ENCODE measurements around the gene LNPEP.
A peak's percentile ranks its signal among the peaks of the same experiment; 100 is the strongest.

The LNPEP gene

DNA sequence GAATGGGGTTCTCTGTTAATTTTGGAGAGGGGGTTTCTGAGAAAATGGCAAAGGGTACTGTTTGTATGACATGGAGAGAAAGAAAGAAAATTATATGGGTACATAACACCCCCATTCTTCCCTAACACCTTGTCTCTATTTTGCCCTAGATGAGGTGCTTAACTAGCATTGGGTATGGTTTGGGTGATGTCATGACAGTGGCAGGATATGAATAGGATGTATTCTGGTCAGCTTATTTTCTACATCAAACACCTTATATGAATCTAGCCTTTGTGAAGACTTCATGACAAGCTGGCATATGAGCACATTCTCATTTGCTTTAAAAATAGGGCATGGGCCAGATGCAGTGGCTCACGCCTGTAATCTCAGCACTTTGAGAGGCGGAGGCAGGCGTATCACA, 58.6 kb downstream of the LNPEP start:
- no peak overlapping the region for H3K4ac ChIP-seq (ENCODE audit: low read length)
- H2AK5ac ChIP-seq (ENCODE audit: low read depth, low read length), result no peak overlapping the region
- no peaks in the 10 kb centered on the region for H3K27me3 ChIP-seq (ENCODE audit: control insufficient read depth in 3 of 3, insufficient read depth in 3 of 3, low read depth in 1 of 3, low read length in 3 of 3)
- no peak overlapping the region for H2BK120ac ChIP-seq (ENCODE audit: low read depth, low read length)
- no peak overlapping the region for H3K18ac ChIP-seq (ENCODE audit: low read length)
- no peak overlapping the region for H3K4me3 ChIP-seq (ENCODE audit: low read length in 2 of 2)
- no peak overlapping the region for H4K91ac ChIP-seq (ENCODE audit: low read depth, low read length, poor library complexity)
- no peak overlapping the region for H3K9ac ChIP-seq (ENCODE audit: low read depth, low read length, poor library complexity)
- no peak overlapping the region for H3K23ac ChIP-seq (ENCODE audit: low read depth, low read length, poor library complexity)
- no peak overlapping the region for H3K4me2 ChIP-seq (ENCODE audit: insufficient read depth, low read length, poor library complexity, severe bottlenecking)
- H3K36me3 ChIP-seq (replicated peaks in 1 of 2; ENCODE audit: control insufficient read depth in 2 of 2, insufficient read depth in 2 of 2, low read length in 2 of 2), result peaks cover 0 to 7% of the 10 kb centered on the region in 2 donors
- H2BK5ac ChIP-seq (ENCODE audit: low read length), result no peak overlapping the region
- H4K8ac ChIP-seq (ENCODE audit: low read depth, low read length), result no peak overlapping the region
- no peak overlapping the region for H3K27ac ChIP-seq (replicated peaks; ENCODE audit: low read length)
- no peaks in the 10 kb centered on the region for H3K9me3 ChIP-seq (replicated peaks in 1 of 2; ENCODE audit: control insufficient read depth in 2 of 2, insufficient read depth in 1 of 2, low read depth in 1 of 2, low read length in 2 of 2)
- no peak overlapping the region for H3K14ac ChIP-seq (ENCODE audit: low read length)
- WGBS, 2 donors (ENCODE audit: extremely low coverage in 2 of 2, insufficient read length in 2 of 2, insufficient replicate concordance in 1 of 2), result no CpG with 5 or more reads among the region's 3 CpGs
- H3K79me1 ChIP-seq (ENCODE audit: low read depth, low read length), result no peaks in the 10 kb centered on the region
- H2BK15ac ChIP-seq (ENCODE audit: low read length), result no peak overlapping the region
- DNase-seq (ENCODE audit: low spot score), result no peak
- H3K4me1 ChIP-seq (ENCODE audit: control insufficient read depth in 2 of 2, insufficient read depth in 1 of 2, low read depth in 1 of 2, low read length in 2 of 2), result no peaks in the 10 kb centered on the region
- H2BK12ac ChIP-seq (ENCODE audit: low read length), result no peak overlapping the region
- H2AFZ ChIP-seq (ENCODE audit: low read length), result no peak overlapping the region

DNA sequence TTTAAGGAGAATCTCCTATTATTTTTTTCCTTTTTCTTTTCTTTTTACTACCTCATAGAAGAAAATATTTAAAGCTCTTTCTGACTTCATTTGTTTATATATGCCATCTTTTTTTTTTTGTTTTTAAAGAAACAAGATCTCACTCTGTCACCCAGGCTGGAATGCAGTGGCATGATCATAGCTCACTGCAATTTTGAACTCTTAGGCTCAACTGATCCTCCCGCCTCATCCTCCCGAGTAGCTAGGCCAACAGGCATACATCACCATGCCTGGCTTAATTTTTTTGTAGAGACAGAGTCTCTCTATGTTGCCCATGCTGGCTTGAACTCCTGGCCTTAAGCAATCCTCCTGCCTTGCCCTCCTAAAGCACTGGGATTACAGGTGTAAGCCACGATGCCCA, 59.5 kb downstream of the LNPEP start:
- no peak overlapping the region for H3K4me2 ChIP-seq (ENCODE audit: insufficient read depth, low read length, poor library complexity, severe bottlenecking)
- no peak overlapping the region for H2BK12ac ChIP-seq (ENCODE audit: low read length)
- no peaks in the 10 kb centered on the region for H3K4me1 ChIP-seq (ENCODE audit: control insufficient read depth in 2 of 2, insufficient read depth in 1 of 2, low read depth in 1 of 2, low read length in 2 of 2)
- no CpG with 5 or more reads among the region's 3 CpGs for WGBS, 2 donors (ENCODE audit: extremely low coverage in 2 of 2, insufficient read length in 2 of 2, insufficient replicate concordance in 1 of 2)
- no peak overlapping the region for H3K4me3 ChIP-seq (ENCODE audit: low read length in 2 of 2)
- H3K27me3 ChIP-seq (ENCODE audit: control insufficient read depth in 3 of 3, insufficient read depth in 3 of 3, low read depth in 1 of 3, low read length in 3 of 3), result no peaks in the 10 kb centered on the region
- H2BK15ac ChIP-seq (ENCODE audit: low read length), result no peak overlapping the region
- no peak overlapping the region for H3K27ac ChIP-seq (replicated peaks; ENCODE audit: low read length)
- no peak overlapping the region for H4K91ac ChIP-seq (ENCODE audit: low read depth, low read length, poor library complexity)
- H3K9me3 ChIP-seq (replicated peaks in 1 of 2; ENCODE audit: control insufficient read depth in 2 of 2, insufficient read depth in 1 of 2, low read depth in 1 of 2, low read length in 2 of 2), result no peaks in the 10 kb centered on the region
- H2BK5ac ChIP-seq (ENCODE audit: low read length), result no peak overlapping the region
- H3K4ac ChIP-seq (ENCODE audit: low read length), result no peak overlapping the region
- no peak overlapping the region for H3K14ac ChIP-seq (ENCODE audit: low read length)
- H2BK120ac ChIP-seq (ENCODE audit: low read depth, low read length), result no peak overlapping the region
- H2AFZ ChIP-seq (ENCODE audit: low read length), result no peak overlapping the region
- no peak overlapping the region for H2AK5ac ChIP-seq (ENCODE audit: low read depth, low read length)
- no peak overlapping the region for H3K23ac ChIP-seq (ENCODE audit: low read depth, low read length, poor library complexity)
- no peak overlapping the region for H3K9ac ChIP-seq (ENCODE audit: low read depth, low read length, poor library complexity)
- no peak for DNase-seq (ENCODE audit: low spot score)
- H3K36me3 ChIP-seq (replicated peaks in 1 of 2; ENCODE audit: control insufficient read depth in 2 of 2, insufficient read depth in 2 of 2, low read length in 2 of 2), result peaks cover 0 to 3% of the 10 kb centered on the region in 2 donors
- H3K18ac ChIP-seq (ENCODE audit: low read length), result no peak overlapping the region
- no peak overlapping the region for H4K8ac ChIP-seq (ENCODE audit: low read depth, low read length)
- no peaks in the 10 kb centered on the region for H3K79me1 ChIP-seq (ENCODE audit: low read depth, low read length)

DNA sequence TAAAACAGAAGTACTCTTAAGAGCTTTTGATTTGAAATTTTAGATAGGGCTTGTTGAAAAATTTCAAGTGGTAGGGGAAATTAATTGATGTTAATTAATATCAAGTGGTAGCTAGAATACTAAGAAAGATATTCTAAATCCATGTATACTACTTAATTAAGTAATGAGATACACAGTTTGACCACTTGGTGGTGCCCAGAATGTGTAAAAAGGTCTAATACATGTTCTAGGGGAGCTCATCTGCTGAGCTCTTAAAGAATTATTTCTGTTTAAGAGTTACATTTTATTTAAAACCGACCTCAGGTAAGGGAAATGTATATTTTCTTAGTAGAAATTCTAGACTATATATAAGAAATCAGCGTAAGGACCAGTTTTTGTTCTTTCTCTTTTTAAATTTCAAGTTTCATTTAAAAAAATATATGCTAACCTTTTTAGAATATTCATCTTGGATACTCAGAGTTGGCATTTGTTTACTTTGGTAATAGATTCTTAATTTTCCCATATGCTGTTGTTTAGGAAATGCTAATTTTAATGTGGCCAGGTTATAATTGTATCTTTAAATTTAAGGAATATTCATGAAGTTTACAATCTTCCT, 61.5 kb downstream of the LNPEP start:
- no peaks in the 10 kb centered on the region for H3K27me3 ChIP-seq (ENCODE audit: control insufficient read depth in 3 of 3, insufficient read depth in 3 of 3, low read depth in 1 of 3, low read length in 3 of 3)
- H4K91ac ChIP-seq (ENCODE audit: low read depth, low read length, poor library complexity), result no peak overlapping the region
- H3K9me3 ChIP-seq (replicated peaks in 1 of 2; ENCODE audit: control insufficient read depth in 2 of 2, insufficient read depth in 1 of 2, low read depth in 1 of 2, low read length in 2 of 2), result no peaks in the 10 kb centered on the region
- no peak overlapping the region for H3K4me2 ChIP-seq (ENCODE audit: insufficient read depth, low read length, poor library complexity, severe bottlenecking)
- H3K4me3 ChIP-seq (ENCODE audit: low read length in 2 of 2), result no peak overlapping the region
- no peak overlapping the region for H2AK5ac ChIP-seq (ENCODE audit: low read depth, low read length)
- no peak overlapping the region for H2BK15ac ChIP-seq (ENCODE audit: low read length)
- H3K18ac ChIP-seq (ENCODE audit: low read length), result no peak overlapping the region
- no peak overlapping the region for H2BK120ac ChIP-seq (ENCODE audit: low read depth, low read length)
- no peaks in the 10 kb centered on the region for H3K79me1 ChIP-seq (ENCODE audit: low read depth, low read length)
- H3K4ac ChIP-seq (ENCODE audit: low read length), result no peak overlapping the region
- peak; percentile 14 for DNase-seq (ENCODE audit: low spot score)
- no peak overlapping the region for H4K8ac ChIP-seq (ENCODE audit: low read depth, low read length)
- H2BK12ac ChIP-seq (ENCODE audit: low read length), result no peak overlapping the region
- H3K27ac ChIP-seq (replicated peaks; ENCODE audit: low read length), result no peak overlapping the region
- no peak overlapping the region for H2BK5ac ChIP-seq (ENCODE audit: low read length)
- no peaks in the 10 kb centered on the region for H3K4me1 ChIP-seq (ENCODE audit: control insufficient read depth in 2 of 2, insufficient read depth in 1 of 2, low read depth in 1 of 2, low read length in 2 of 2)
- H3K14ac ChIP-seq (ENCODE audit: low read length), result no peak overlapping the region
- no peak overlapping the region for H3K9ac ChIP-seq (ENCODE audit: low read depth, low read length, poor library complexity)
- peaks cover 0 to 3% of the 10 kb centered on the region in 2 donors for H3K36me3 ChIP-seq (replicated peaks in 1 of 2; ENCODE audit: control insufficient read depth in 2 of 2, insufficient read depth in 2 of 2, low read length in 2 of 2)
- H2AFZ ChIP-seq (ENCODE audit: low read length), result no peak overlapping the region
- H3K23ac ChIP-seq (ENCODE audit: low read depth, low read length, poor library complexity), result no peak overlapping the region
- WGBS, 2 donors (ENCODE audit: extremely low coverage in 2 of 2, insufficient read length in 2 of 2, insufficient replicate concordance in 1 of 2), result no CpG with 5 or more reads among the region's 2 CpGs

DNA sequence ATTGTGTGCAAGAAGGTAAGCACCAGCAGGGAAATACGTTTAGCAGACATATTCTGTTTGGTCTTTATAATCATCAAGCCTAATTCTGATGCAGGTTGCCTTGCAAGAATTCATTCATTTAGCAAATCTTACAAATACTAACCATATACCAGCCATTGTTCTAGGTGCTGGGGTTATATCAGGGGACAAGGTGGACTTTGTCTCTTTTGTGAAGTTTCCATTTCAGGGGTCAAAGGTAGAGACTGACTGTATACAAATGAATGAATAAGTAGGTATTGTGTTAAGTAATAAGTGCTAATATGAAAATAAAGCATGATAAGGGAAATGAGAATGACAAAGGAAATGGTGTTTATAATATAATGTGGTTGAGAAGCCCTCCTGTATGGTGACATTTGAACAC, 64.0 kb downstream of the LNPEP start:
- H2BK15ac ChIP-seq (ENCODE audit: low read length), result no peak overlapping the region
- no peak overlapping the region for H3K27ac ChIP-seq (replicated peaks; ENCODE audit: low read length)
- no peak overlapping the region for H3K4me3 ChIP-seq (ENCODE audit: low read length in 2 of 2)
- no peak overlapping the region for H3K14ac ChIP-seq (ENCODE audit: low read length)
- H3K27me3 ChIP-seq (ENCODE audit: control insufficient read depth in 3 of 3, insufficient read depth in 3 of 3, low read depth in 1 of 3, low read length in 3 of 3), result no peaks in the 10 kb centered on the region
- H2BK120ac ChIP-seq (ENCODE audit: low read depth, low read length), result no peak overlapping the region
- no peak overlapping the region for H3K18ac ChIP-seq (ENCODE audit: low read length)
- H4K8ac ChIP-seq (ENCODE audit: low read depth, low read length), result no peak overlapping the region
- H2AK5ac ChIP-seq (ENCODE audit: low read depth, low read length), result no peak overlapping the region
- H2AFZ ChIP-seq (ENCODE audit: low read length), result no peak overlapping the region
- no peaks in the 10 kb centered on the region for H3K4me1 ChIP-seq (ENCODE audit: control insufficient read depth in 2 of 2, insufficient read depth in 1 of 2, low read depth in 1 of 2, low read length in 2 of 2)
- H2BK5ac ChIP-seq (ENCODE audit: low read length), result no peak overlapping the region
- H3K9me3 ChIP-seq (replicated peaks in 1 of 2; ENCODE audit: control insufficient read depth in 2 of 2, insufficient read depth in 1 of 2, low read depth in 1 of 2, low read length in 2 of 2), result no peaks in the 10 kb centered on the region
- no peak overlapping the region for H4K91ac ChIP-seq (ENCODE audit: low read depth, low read length, poor library complexity)
- no peak for DNase-seq (ENCODE audit: low spot score)
- H3K4me2 ChIP-seq (ENCODE audit: insufficient read depth, low read length, poor library complexity, severe bottlenecking), result no peak overlapping the region
- no peaks in the 10 kb centered on the region for H3K79me1 ChIP-seq (ENCODE audit: low read depth, low read length)
- no CpG with 5 or more reads among the region's 1 CpG for WGBS, 2 donors (ENCODE audit: extremely low coverage in 2 of 2, insufficient read length in 2 of 2, insufficient replicate concordance in 1 of 2)
- peaks cover 0 to 6% of the 10 kb centered on the region in 2 donors for H3K36me3 ChIP-seq (replicated peaks in 1 of 2; ENCODE audit: control insufficient read depth in 2 of 2, insufficient read depth in 2 of 2, low read length in 2 of 2)
- no peak overlapping the region for H2BK12ac ChIP-seq (ENCODE audit: low read length)
- H3K23ac ChIP-seq (ENCODE audit: low read depth, low read length, poor library complexity), result no peak overlapping the region
- H3K9ac ChIP-seq (ENCODE audit: low read depth, low read length, poor library complexity), result no peak overlapping the region
- no peak overlapping the region for H3K4ac ChIP-seq (ENCODE audit: low read length)

Measured in neuronal stem cell (in vitro differentiated cells).